ENCODE measurements around the gene WDFY2. TPM values are rescaled to one million over a fixed set of nuclear protein-coding genes. Genes with fewer than 3 reads are reported as not detected.

The WDFY2 gene
- total RNA-seq, 1 experiment from 2014 or later = 14.1 TPM

- no peak overlapping the region for H3K4me3 ChIP-seq
- H4K20me1 ChIP-seq (ENCODE audit: insufficient read depth) = no peaks in the 10 kb centered on the region
- ChIA-PET POLR2A (ENCODE audit: unreplicated experiment) (no interaction called here), CTCF (no interaction called here)
- H3K27ac ChIP-seq = no peak overlapping the region
- H3F3A ChIP-seq (ENCODE audit: insufficient read depth, low read depth) = no peaks in the 10 kb centered on the region
- intact Hi-C loops (cut with micrococcal nuclease; ENCODE audit: unreplicated experiment) = no loop called here
- no peak overlapping the region for H2AFZ ChIP-seq
- H3K79me2 ChIP-seq (ENCODE audit: low read depth) = no peaks in the 10 kb centered on the region
- TF ChIP-seq EZH2 (IDR thresholded peaks at IDR 0.05; ENCODE audit: low read depth) (no peak), CTCF (conservative IDR thresholded peaks at IDR 0.05) (no peak)
- H3K9me2 ChIP-seq (ENCODE audit: insufficient read depth) = no peaks in the 10 kb centered on the region
- H3K4me1 ChIP-seq (replicated peaks; ENCODE audit: insufficient read depth) = no peaks in the 10 kb centered on the region
- H3K27me3 ChIP-seq (ENCODE audit: insufficient read depth, low read depth) = no peaks in the 10 kb centered on the region
- H3K9me3 ChIP-seq (ENCODE audit: insufficient read depth, low read depth) = no peaks in the 10 kb centered on the region
- BruUV-seq (replicated peaks) = no TSS peak
- H3K4me2 ChIP-seq = no peak overlapping the region
- DNase-seq = no peak
- H3K36me3 ChIP-seq (ENCODE audit: low read depth) = no peaks in the 10 kb centered on the region
These were observed 189.3 kb downstream of the WDFY2 start for GRCh38 chr13:51773515-51773914.

GRCh38 chr13:51776179-51776578, 191.9 kb downstream of the WDFY2 start:
- no peak overlapping the region for H3K27ac ChIP-seq
- POLR2A ChIA-PET (ENCODE audit: unreplicated experiment) = no interaction called here
- H3K27me3 ChIP-seq (ENCODE audit: insufficient read depth, low read depth) = no peaks in the 10 kb centered on the region
- BruUV-seq (replicated peaks) = no TSS peak
- no peaks in the 10 kb centered on the region for H3K9me2 ChIP-seq (ENCODE audit: insufficient read depth)
- no peak overlapping the region for H3K4me2 ChIP-seq
- H3K4me1 ChIP-seq (replicated peaks; ENCODE audit: insufficient read depth) = no peaks in the 10 kb centered on the region
- no peak overlapping the region for H3K4me3 ChIP-seq
- no peaks in the 10 kb centered on the region for H3K36me3 ChIP-seq (ENCODE audit: low read depth)
- intact Hi-C loops (cut with micrococcal nuclease; ENCODE audit: unreplicated experiment) = no loop called here
- DNase-seq = no peak
- CTCF ChIA-PET = no interaction called here
- H3K9me3 ChIP-seq (ENCODE audit: insufficient read depth, low read depth) = no peaks in the 10 kb centered on the region
- TF ChIP-seq CTCF (conservative IDR thresholded peaks at IDR 0.05) (no peak), EZH2 (IDR thresholded peaks at IDR 0.05; ENCODE audit: low read depth) (no peak)
- no peak overlapping the region for H2AFZ ChIP-seq
- H3F3A ChIP-seq (ENCODE audit: insufficient read depth, low read depth) = no peaks in the 10 kb centered on the region
- H4K20me1 ChIP-seq (ENCODE audit: insufficient read depth) = no peaks in the 10 kb centered on the region
- no peaks in the 10 kb centered on the region for H3K79me2 ChIP-seq (ENCODE audit: low read depth)

- Histone ChIP-seq H3K4me2 (no peak overlapping the region), H3K27me3 (ENCODE audit: insufficient read depth, low read depth) (no peaks in the 10 kb centered on the region), H3K4me1 (replicated peaks; ENCODE audit: insufficient read depth) (no peaks in the 10 kb centered on the region), H4K20me1 (ENCODE audit: insufficient read depth) (no peaks in the 10 kb centered on the region), H3K79me2 (ENCODE audit: low read depth) (no peaks in the 10 kb centered on the region), H3F3A (ENCODE audit: insufficient read depth, low read depth) (no peaks in the 10 kb centered on the region), H3K4me3 (no peak overlapping the region), H2AFZ (no peak overlapping the region), H3K9me3 (ENCODE audit: insufficient read depth, low read depth) (no peaks in the 10 kb centered on the region), H3K36me3 (ENCODE audit: low read depth) (no peaks in the 10 kb centered on the region), H3K9me2 (ENCODE audit: insufficient read depth) (no peaks in the 10 kb centered on the region), H3K27ac (no peak overlapping the region)
- CTCF ChIA-PET = no interaction called here
- BruUV-seq (replicated peaks) = no TSS peak
- TF ChIP-seq EZH2 (IDR thresholded peaks at IDR 0.05; ENCODE audit: low read depth) (no peak), CTCF (conservative IDR thresholded peaks at IDR 0.05) (no peak)
- no peak for DNase-seq
- intact Hi-C loops (cut with micrococcal nuclease; ENCODE audit: unreplicated experiment) = no loop called here
- POLR2A ChIA-PET (ENCODE audit: unreplicated experiment) = no interaction called here
These were observed 193.7 kb downstream of the WDFY2 start for GRCh38 chr13:51777921-51778320.

All from PC-9 (cell line).